Upper lobe of right lung (tissue), 1 donor: Measurements from ENCODE around the gene MID2. TPM values are rescaled to one million over a fixed set of nuclear protein-coding genes. Genes with fewer than 3 reads are reported as not detected.
A peak's percentile ranks its signal among the peaks of the same experiment; 100 is the strongest.
"Not testable (repeated sequence)": the region's sequence is repeated elsewhere in the genome, so short reads cannot be mapped to it uniquely, and the experiment has no call there.

Source experiments
- ATAC-seq: fragments of 200-7000 bp; cut with Tn5 transposase; one replicate; pipeline ENCODE4 v1.9.1; 2020; ENCODE audit warnings: mild to moderate bottlenecking, moderate library complexity
- DNase-seq: peaks from one replicate; pipeline ENCODE4 v3.0.0-alpha.2; 2020
- H3K27ac ChIP-seq: fragments of 200-600 bp; one replicate; pipeline ENCODE4 v1.8.0; 2022
- H3K27me3 ChIP-seq: fragments of 200-600 bp; one replicate; pipeline ENCODE4 v1.8.0; 2022; ENCODE audit warnings: mild to moderate bottlenecking
- H3K36me3 ChIP-seq: fragments of 200-600 bp; one replicate; pipeline ENCODE4 v1.8.0; 2022
- H3K4me1 ChIP-seq: fragments of 200-600 bp; one replicate; pipeline ENCODE4 v1.8.0; 2022
- H3K4me3 ChIP-seq: fragments of 200-600 bp; one replicate; pipeline ENCODE4 v1.8.0; 2022; ENCODE audit warnings: mild to moderate bottlenecking
- H3K9me3 ChIP-seq: fragments of 200-600 bp; one replicate; pipeline ENCODE4 v1.8.0; 2022
- intact Hi-C: fragments of 100-400 bp; cut with DNase I; formaldehyde crosslinking; loops from one replicate; pipeline ENCODE4 v1.11.0; 2022
- total RNA-seq: library from RNA; stranded (reverse); fragmentation: NEBNext Ultra II Directional; extraction: Animal tissue kit (Norgen Biotek cat#: 25700); gene quantifications from one replicate; pipeline ENCODE4 v1.2.1, GENCODE V29; 2021
- TF ChIP-seq, protein P1 (sequence below): fragments of 200-600 bp; IDR thresholded peaks from one replicate; pipeline ENCODE4 v1.8.0; 2022; ENCODE audit warnings: antibody characterized with exemption
- donor health status: DM: no; HTN: yes; CAD: no; lungs with severe emphysema.

Gene MID2
- total RNA-seq, 1 donor from 2014 or later = 25.2 TPM

DNA sequence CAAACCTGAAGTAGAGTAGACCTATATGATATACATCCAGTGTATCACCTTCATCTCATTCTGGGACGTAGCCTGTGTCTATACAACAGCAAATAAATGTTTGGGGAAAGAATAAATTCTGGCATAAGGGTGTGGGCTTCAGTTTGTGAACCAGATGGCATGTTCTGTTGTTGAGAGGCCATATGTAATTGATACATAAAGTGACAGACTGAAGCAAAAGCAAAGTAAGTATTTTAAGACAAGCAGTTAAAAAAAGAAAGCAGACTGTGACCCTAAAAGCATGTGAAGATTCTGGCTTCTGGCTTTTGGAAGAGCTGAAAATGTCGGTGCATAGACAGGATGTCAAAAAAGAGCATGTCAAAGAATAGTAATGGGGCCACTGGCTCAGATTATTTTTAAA, 22.9 kb downstream of the MID2 start:
- ATAC-seq = no peak
- no peaks in the 10 kb centered on the region for H3K36me3 ChIP-seq
- TF ChIP-seq, protein P1, sequence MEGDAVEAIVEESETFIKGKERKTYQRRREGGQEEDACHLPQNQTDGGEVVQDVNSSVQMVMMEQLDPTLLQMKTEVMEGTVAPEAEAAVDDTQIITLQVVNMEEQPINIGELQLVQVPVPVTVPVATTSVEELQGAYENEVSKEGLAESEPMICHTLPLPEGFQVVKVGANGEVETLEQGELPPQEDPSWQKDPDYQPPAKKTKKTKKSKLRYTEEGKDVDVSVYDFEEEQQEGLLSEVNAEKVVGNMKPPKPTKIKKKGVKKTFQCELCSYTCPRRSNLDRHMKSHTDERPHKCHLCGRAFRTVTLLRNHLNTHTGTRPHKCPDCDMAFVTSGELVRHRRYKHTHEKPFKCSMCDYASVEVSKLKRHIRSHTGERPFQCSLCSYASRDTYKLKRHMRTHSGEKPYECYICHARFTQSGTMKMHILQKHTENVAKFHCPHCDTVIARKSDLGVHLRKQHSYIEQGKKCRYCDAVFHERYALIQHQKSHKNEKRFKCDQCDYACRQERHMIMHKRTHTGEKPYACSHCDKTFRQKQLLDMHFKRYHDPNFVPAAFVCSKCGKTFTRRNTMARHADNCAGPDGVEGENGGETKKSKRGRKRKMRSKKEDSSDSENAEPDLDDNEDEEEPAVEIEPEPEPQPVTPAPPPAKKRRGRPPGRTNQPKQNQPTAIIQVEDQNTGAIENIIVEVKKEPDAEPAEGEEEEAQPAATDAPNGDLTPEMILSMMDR = no peak
- H3K4me3 ChIP-seq = no peak overlapping the region
- H3K9me3 ChIP-seq = no peaks in the 10 kb centered on the region
- no peak for DNase-seq
- H3K27me3 ChIP-seq = no peaks in the 10 kb centered on the region
- H3K27ac ChIP-seq = no peak overlapping the region
- H3K4me1 ChIP-seq = no peaks in the 10 kb centered on the region
- intact Hi-C loops = no loop called here

DNA sequence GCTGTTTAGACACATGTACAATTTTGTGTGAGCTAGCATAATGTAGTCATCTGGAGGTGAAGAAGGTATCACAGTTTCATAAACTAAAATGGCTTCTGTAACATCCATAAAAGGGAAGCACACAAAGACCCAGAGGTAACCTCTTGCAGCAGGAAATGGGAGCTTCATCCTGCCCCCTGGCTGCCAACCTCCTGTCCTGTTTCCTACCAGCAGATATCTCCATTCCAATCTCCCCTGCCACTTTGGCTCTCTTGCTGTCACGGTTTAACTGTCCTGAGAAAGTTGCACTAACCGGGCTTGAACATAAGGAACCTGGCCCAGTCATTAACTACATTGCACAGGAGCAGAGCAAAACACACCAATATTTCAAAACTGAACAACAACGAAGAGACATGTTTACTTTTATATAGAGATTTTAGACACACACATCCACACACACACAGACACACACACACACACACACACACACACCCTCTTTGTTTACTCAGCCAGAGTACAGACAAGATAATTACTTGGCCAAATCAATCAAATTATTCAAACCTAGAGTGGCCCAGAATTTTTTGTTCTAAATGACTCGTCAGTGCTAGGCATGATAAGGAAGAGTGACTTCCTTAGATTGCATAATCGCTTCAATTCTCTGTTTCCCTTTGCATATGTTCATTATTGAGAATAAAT, 24.2 kb downstream of the MID2 start:
- ATAC-seq = no peak
- H3K27ac ChIP-seq = no peak overlapping the region
- intact Hi-C loops = no loop called here

DNA sequence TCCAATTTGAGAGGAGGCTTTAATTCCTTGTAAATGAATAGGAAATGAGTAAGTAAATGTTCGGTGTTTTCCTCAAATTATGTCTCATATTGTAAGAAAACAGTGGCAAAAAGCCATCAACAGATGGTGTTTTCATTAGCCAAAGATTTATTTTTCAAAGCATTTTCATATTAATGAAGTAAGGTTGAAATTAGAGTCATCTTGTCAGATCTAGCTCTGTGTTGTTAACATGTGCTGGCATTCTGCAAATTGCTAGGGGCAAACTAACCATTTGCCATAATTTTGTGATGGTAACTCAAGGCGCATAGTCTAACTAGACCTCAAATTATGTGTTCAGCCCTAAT, 24.7 kb downstream of the MID2 start:
- Histone ChIP-seq H3K4me3 (no peak overlapping the region), H3K9me3 (no peaks in the 10 kb centered on the region), H3K4me1 (no peaks in the 10 kb centered on the region), H3K27ac (no peak overlapping the region), H3K27me3 (no peaks in the 10 kb centered on the region), H3K36me3 (no peaks in the 10 kb centered on the region)
- no peak for DNase-seq
- TF ChIP-seq, protein P1 = no peak
- intact Hi-C loops = no loop called here
- ATAC-seq = no peak

More for the DNA sequence above, 24.2 kb downstream of the MID2 start:
- Histone ChIP-seq H3K27me3 (no peaks in the 10 kb centered on the region), H3K9me3 (no peaks in the 10 kb centered on the region), H3K4me1 (no peaks in the 10 kb centered on the region), H3K36me3 (no peaks in the 10 kb centered on the region), H3K4me3 (no peak overlapping the region)
- no peak for DNase-seq
- TF ChIP-seq, protein P1 = peak; percentile 15

DNA sequence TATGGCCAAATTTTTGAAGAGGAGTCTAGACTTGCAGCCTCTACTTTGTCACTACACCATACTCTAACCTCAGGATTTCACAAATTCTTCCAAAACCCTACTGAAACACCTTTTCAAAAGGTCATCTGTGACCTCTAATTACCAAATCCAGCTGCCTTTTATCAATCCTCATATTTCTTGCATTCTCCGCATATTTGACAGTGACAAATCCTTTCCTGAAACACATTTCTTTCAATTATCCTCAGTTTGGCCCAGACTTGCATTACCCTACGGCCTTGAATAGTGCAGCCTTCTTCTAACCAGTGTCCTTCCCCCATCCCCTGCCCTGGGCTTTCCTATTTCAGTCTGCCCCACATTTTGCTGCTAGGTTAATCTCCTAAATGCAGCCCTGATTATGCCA, 25.5 kb downstream of the MID2 start:
- H3K27me3 ChIP-seq = no peaks in the 10 kb centered on the region
- no peaks in the 10 kb centered on the region for H3K4me1 ChIP-seq
- ATAC-seq (no peak), DNase-seq (no peak)
- H3K27ac ChIP-seq = no peak overlapping the region
- H3K36me3 ChIP-seq = no peaks in the 10 kb centered on the region
- intact Hi-C loops = no loop called here
- H3K9me3 ChIP-seq = no peaks in the 10 kb centered on the region
- no peak overlapping the region for H3K4me3 ChIP-seq
- TF ChIP-seq, protein P1 = no peak

DNA sequence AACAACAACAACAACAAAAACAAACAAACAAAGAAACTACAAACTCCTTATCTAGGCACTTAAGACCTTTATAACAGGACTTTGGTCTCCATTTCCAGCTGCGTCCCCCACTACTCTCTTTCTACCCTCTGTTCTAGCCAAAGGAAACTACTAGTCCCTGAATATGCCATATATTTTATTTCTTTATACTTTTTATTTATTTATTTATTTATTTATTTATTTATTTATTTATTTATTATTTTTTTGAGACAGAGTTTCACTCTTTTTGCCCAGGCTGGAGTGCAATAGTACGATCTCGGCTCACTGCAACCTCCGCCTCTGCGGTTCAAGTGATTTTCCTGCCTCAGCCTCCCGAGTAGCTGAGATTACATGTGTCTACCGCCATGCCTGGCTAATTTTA, 26.0 kb downstream of the MID2 start:
- intact Hi-C loops = not testable (repeated sequence)

DNA sequence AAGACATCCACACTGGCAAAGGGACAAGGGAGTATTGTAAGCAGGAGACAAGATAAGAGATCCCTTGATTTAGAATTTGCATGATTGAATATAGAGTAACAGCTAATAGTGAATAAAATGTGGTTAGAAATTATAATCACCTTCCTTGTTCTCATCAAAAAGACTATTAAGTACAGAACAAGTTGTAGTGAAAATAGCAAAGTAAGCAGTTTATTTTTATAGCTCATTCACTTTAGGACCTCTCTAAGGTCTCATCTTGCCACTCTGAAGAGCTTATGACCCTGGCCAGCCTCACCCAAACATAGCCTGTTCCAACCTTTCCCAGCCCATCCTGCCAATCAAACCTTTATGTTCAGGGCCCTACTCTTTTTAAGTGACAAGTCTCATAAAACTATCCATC, 30.6 kb downstream of the MID2 start:
- DNase-seq (no peak), ATAC-seq (no peak)
- intact Hi-C loops = no loop called here
- Histone ChIP-seq H3K4me1 (no peaks in the 10 kb centered on the region), H3K9me3 (no peaks in the 10 kb centered on the region), H3K27ac (no peak overlapping the region), H3K4me3 (no peak overlapping the region), H3K27me3 (no peaks in the 10 kb centered on the region), H3K36me3 (no peaks in the 10 kb centered on the region)
- TF ChIP-seq, protein P1 = no peak

More for the DNA sequence above, 26.0 kb downstream of the MID2 start:
- H3K27ac ChIP-seq, H3K36me3 ChIP-seq, H3K9me3 ChIP-seq, H3K4me1 ChIP-seq, H3K4me3 ChIP-seq, ATAC-seq, DNase-seq, H3K27me3 ChIP-seq: not testable (repeated sequence)

DNA sequence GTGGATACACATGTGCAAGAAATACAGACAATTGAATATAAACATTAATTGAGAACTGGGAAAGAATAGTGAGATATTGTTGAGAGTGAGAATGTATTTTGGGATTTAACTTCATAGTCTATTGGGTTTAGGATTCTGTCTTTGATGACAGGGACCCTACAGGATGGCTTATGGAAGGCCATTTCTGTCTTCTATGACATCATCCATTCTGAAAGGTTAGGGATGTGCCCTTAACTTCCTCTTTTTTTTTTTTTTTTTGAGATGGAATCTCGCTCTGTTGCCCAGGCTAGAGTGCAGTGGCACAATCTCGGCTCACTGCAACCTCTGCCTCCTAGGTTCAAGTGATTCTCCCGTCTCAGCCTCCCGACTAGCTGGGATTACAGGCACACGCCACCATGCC, 31.4 kb downstream of the MID2 start:
- H3K27ac ChIP-seq, intact Hi-C loops: not testable (repeated sequence)

More for the DNA sequence above, 31.4 kb downstream of the MID2 start:
- H3K27me3 ChIP-seq, H3K4me3 ChIP-seq, DNase-seq, H3K9me3 ChIP-seq, H3K4me1 ChIP-seq, ATAC-seq, H3K36me3 ChIP-seq: not testable (repeated sequence)
